Endothelial cell (in vitro differentiated cells): Measurements from ENCODE around the gene GAB2. TPM values are rescaled to one million over a fixed set of nuclear protein-coding genes. Genes with fewer than 3 reads are reported as not detected.

Source experiments
- DNase-seq: peaks from one replicate; pipeline ENCODE4 v3.0.0; 2021; ENCODE audit warnings: low spot score
- H3K27ac Mint-ChIP-seq: one replicate; pipeline ENCODE4 v1.8.0; 2021; ENCODE audit warnings: mixed read lengths, inconsistent platforms; ENCODE audit not compliant: unreplicated experiment
- H3K27me3 Mint-ChIP-seq: one replicate; pipeline ENCODE4 v1.8.0; 2021; ENCODE audit warnings: mild to moderate bottlenecking, moderate library complexity, mixed read lengths, inconsistent platforms; ENCODE audit not compliant: unreplicated experiment
- H3K36me3 Mint-ChIP-seq: one replicate; pipeline ENCODE4 v1.8.0; 2021; ENCODE audit warnings: mild to moderate bottlenecking, low read depth, mixed read lengths, inconsistent platforms; ENCODE audit not compliant: unreplicated experiment
- H3K4me1 Mint-ChIP-seq: one replicate; pipeline ENCODE4 v1.8.0; 2021; ENCODE audit warnings: mild to moderate bottlenecking, mixed read lengths, inconsistent platforms; ENCODE audit not compliant: unreplicated experiment
- H3K4me3 Mint-ChIP-seq: one replicate; pipeline ENCODE4 v1.8.0; 2021; ENCODE audit warnings: mild to moderate bottlenecking, mixed read lengths, inconsistent platforms; ENCODE audit not compliant: unreplicated experiment
- H3K9me3 Mint-ChIP-seq: one replicate; pipeline ENCODE4 v1.8.0; 2021; ENCODE audit warnings: mixed read lengths, inconsistent platforms; ENCODE audit not compliant: unreplicated experiment
- total RNA-seq: library from RNA; stranded (reverse); fragmentation: NEBNext Ultra II Directional; extraction: Animal tissue kit (Norgen Biotek cat#: 25700); gene quantifications from one replicate; pipeline ENCODE4 v1.2.1, GENCODE V29; 2021; ENCODE audit not compliant: unreplicated experiment
- TF ChIP-seq, protein P1 (sequence below): fragments of 200-600 bp; sonication (generic); IDR thresholded peaks from one replicate; pipeline ENCODE4 v1.5.0; 2021; ENCODE audit warnings: antibody characterized with exemption; ENCODE audit not compliant: unreplicated experiment

Gene GAB2
- total RNA-seq, 1 donor from 2014 or later, result 81.0 TPM

- peaks cover 38% of the 10 kb centered on the region for H3K4me1 Mint-ChIP-seq
- no peaks in the 10 kb centered on the region for H3K9me3 Mint-ChIP-seq
- TF ChIP-seq, protein P1, sequence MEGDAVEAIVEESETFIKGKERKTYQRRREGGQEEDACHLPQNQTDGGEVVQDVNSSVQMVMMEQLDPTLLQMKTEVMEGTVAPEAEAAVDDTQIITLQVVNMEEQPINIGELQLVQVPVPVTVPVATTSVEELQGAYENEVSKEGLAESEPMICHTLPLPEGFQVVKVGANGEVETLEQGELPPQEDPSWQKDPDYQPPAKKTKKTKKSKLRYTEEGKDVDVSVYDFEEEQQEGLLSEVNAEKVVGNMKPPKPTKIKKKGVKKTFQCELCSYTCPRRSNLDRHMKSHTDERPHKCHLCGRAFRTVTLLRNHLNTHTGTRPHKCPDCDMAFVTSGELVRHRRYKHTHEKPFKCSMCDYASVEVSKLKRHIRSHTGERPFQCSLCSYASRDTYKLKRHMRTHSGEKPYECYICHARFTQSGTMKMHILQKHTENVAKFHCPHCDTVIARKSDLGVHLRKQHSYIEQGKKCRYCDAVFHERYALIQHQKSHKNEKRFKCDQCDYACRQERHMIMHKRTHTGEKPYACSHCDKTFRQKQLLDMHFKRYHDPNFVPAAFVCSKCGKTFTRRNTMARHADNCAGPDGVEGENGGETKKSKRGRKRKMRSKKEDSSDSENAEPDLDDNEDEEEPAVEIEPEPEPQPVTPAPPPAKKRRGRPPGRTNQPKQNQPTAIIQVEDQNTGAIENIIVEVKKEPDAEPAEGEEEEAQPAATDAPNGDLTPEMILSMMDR, result no peak
- no peak overlapping the region for H3K4me3 Mint-ChIP-seq
- peaks cover 3% of the 10 kb centered on the region for H3K27me3 Mint-ChIP-seq
- DNase-seq, result no peak
- peaks cover 18% of the 10 kb centered on the region for H3K36me3 Mint-ChIP-seq
- H3K27ac Mint-ChIP-seq, result no peak overlapping the region
Observed at GRCh38 chr11:78379039-78379670, 38.5 kb downstream of the GAB2 start.

DNA sequence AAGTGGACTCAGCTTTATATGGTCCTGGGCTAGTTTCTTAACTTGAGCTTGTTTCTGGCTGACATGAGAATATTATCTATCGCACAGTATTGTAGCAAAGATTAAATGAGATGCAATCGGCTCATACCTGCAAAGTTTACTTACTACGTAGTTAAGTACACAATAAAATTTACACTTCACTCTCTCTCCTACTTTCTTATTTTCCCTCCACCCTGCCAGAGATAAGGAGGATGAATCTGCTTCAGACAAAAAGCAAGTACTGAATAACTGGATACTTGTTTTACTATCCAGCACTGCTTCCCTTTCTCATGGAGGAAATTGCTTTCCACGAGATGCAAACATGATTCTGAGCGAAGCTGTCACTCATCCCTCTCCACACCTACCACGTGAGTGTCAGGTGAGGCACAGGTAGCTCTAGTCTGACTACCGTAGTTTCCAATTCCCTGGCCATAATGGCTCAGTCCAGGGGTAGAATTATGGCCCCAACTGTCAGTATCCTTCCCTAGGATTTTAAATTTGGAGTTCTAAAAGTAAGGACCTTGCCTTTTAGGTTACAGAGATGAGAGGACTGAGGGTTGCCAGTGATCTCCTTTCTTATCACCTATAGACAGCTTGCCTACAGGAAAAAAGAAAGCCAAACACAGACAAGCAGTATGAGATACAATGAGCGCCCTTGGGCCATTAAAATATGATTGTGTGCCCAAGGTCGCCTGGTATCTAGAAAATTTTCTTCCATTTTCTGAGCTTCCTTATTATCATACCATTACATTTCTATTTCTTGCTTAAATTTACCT lies 39.8 kb downstream of the GAB2 start:
- H3K4me3 Mint-ChIP-seq, result no peak overlapping the region
- peaks cover 3% of the 10 kb centered on the region for H3K27me3 Mint-ChIP-seq
- peaks cover 12% of the 10 kb centered on the region for H3K36me3 Mint-ChIP-seq
- TF ChIP-seq, protein P1, result no peak
- no peaks in the 10 kb centered on the region for H3K9me3 Mint-ChIP-seq
- DNase-seq, result no peak
- peaks cover 38% of the 10 kb centered on the region for H3K4me1 Mint-ChIP-seq
- no peak overlapping the region for H3K27ac Mint-ChIP-seq

DNA sequence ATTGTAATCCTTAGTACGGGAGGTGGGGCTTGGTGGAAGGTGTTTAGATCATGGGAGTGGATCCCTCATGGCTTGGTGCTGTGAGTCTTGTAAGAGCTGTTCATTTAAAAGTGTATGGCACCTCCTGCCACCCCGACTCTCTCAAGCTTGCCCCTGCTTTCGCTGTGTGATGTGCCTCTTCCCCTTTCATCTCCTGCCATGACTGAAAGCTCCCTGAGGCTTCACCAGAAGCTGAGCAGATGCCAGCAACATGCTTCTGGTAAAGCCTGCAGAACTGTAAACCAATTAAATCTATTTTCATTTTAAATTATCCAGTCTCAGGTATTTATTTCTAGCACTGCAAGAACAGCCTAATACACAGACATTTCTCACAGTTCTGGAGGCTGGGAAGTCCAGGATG lies 40.8 kb downstream of the GAB2 start:
- Mint-ChIP-seq H3K9me3 (no peaks in the 10 kb centered on the region), H3K4me3 (no peak overlapping the region), H3K27ac (no peak overlapping the region), H3K27me3 (peaks cover 3% of the 10 kb centered on the region), H3K36me3 (peaks cover 12% of the 10 kb centered on the region), H3K4me1 (peaks cover 37% of the 10 kb centered on the region)
- DNase-seq, result no peak
- TF ChIP-seq, protein P1, result no peak

DNA sequence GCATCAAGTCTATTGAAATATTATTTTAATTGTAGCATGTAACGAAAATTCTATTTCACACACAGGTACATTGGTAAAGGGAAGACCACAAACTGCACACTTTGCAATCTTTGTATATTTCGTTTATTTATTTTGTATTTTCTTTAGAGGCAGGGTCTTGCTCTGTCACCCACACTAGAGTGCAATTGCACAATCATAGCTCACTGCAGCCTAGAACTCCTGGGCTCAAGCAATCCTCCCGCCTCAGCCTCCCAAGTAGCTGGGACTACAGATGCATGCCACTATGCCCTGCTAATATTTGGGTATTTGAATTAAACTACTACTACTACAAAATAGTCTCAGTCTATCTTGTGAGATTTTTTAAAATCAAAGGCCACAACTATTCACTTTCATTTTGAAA lies 42.7 kb downstream of the GAB2 start:
- Mint-ChIP-seq H3K9me3 (no peaks in the 10 kb centered on the region), H3K27me3 (peaks cover 3% of the 10 kb centered on the region), H3K4me1 (peaks cover 43% of the 10 kb centered on the region), H3K36me3 (peaks cover 12% of the 10 kb centered on the region), H3K4me3 (no peak overlapping the region), H3K27ac (no peak overlapping the region)
- TF ChIP-seq, protein P1, result no peak
- no peak for DNase-seq

- DNase-seq, result no peak
- Mint-ChIP-seq H3K4me1 (peaks cover 33% of the 10 kb centered on the region), H3K36me3 (peaks cover 15% of the 10 kb centered on the region), H3K4me3 (no peak overlapping the region), H3K9me3 (no peaks in the 10 kb centered on the region), H3K27ac (no peak overlapping the region), H3K27me3 (peaks cover 3% of the 10 kb centered on the region)
- TF ChIP-seq, protein P1, result no peak
Observed at GRCh38 chr11:78373689-78374088, 43.9 kb downstream of the GAB2 start.
